CD4-positive, alpha-beta T cell treated with Interleukin-2 at 100 ng/mL for 4 hours (primary cell): ENCODE results near the gene POLN.
A peak's percentile ranks its signal among the peaks of the same experiment; 100 is the strongest.

ENCODE experiments used
- DNase-seq: peaks from one replicate; pipeline ENCODE4 v3.0.0-alpha.2; 2020; ENCODE audit warnings: low spot score

POLN gene

GRCh38 chr4:2241410-2242353, at the start of gene POLN, which contains the start of gene HAUS3:
TSS of gene POLN (minus strand) at chr4:2242121. CDS start at chr4:2229231, 12,890 bp downstream.
TSS of gene HAUS3 (minus strand) at chr4:2242121. CDS start at chr4:2240946, 1,175 bp downstream.
- peak; percentile 99 for DNase-seq

DNA sequence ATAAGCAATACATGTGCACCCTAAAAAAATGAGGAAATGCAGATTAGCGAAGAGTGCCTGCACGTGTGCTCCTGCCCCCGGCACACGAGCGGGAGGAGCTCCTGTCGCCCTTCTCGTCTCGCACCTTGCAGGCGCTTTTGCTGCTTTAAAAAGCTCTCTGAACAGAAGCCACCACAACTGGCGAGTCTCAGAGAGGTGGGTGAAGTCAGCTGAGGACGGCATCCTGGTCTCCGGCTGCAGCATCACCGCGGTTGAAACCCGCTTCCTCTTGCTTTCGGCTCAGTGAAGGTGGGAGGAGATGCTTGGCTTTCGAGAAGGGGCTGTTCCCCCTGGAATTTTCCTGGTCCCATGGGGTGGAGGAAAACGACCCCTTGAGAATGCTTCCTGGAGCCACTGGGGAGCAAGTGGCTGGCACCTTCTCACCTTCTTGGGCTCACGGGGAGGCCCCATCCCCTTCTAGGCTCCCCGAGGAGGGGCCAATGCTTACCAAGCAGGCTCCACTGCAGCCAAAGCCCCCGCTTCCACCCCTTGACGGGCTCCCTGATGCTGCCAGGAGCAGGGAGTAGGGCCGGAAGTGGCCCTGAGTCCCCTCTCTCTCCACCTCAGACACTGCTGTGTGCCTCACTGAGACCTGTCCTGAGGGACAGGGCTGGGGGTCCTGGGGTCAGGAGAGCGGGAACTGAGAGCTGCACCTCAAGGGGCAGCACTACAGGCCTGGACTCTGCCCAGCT, 49.2 kb upstream of the POLN start:
- peak; percentile 78 for DNase-seq

DNA sequence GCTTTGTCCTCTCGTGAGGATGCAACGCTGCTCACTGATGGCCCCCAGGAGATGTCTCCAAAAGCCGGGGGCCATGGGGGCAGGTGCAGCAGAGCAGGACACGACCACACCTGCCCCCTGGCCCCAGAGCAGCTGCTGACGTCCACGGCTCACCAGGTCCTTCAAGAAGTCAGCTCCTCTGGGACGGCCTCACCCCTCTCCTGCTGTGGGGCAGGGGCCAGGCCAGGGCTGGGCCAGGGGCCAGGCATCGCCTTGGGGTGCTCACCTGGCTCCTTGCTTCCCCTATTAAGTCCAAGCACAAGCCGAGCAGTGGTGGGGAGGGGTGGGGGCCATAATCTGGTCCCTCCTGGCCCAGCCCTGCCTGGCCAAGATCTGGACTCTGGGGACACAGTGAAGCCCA, 48.6 kb upstream of the POLN start:
- DNase-seq = no peak

DNA sequence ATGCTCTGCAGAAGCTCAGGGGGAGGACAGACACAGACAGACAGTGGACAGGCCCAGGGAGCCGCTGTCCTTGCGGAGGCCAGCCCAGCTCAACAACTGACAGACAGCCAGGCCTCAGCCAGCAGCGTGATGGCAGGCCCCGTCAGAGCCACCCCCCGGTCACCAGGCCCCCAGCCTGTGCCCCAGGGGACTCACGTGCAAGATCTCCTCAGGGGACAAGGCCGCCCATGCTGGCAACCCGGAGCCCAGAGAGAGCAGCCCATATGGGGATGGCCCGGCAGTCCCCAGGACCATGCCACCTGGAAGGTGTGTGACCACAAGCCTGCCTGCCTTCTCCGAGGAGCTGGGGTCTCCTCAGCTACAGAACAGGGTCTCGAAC, 48.0 kb upstream of the POLN start:
- DNase-seq = no peak

- no peak for DNase-seq
These were observed 47.5 kb upstream of the POLN start for GRCh38 chr4:2289311-2289954.

GRCh38 chr4:2288051-2288541, 46.2 kb upstream of the POLN start:
- no peak for DNase-seq

DNA sequence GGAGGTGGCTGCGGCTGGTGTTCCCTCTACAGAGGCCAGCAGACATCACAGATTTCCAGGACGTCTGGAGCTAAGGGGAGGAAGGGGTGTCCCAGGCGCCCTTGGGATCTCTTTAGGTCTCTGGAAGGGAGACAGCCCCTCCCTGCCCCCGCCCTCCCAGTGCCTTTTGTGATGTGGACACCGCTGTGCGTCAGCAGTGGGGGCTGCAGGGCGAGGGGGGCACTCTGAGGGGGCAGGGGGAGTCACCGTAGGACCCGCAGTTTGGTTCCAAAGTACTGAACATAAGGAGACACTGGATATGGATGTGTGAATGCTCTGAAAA, 45.6 kb upstream of the POLN start:
- DNase-seq = no peak

GRCh38 chr4:2286904-2287593, 45.1 kb upstream of the POLN start:
- DNase-seq = no peak

DNA sequence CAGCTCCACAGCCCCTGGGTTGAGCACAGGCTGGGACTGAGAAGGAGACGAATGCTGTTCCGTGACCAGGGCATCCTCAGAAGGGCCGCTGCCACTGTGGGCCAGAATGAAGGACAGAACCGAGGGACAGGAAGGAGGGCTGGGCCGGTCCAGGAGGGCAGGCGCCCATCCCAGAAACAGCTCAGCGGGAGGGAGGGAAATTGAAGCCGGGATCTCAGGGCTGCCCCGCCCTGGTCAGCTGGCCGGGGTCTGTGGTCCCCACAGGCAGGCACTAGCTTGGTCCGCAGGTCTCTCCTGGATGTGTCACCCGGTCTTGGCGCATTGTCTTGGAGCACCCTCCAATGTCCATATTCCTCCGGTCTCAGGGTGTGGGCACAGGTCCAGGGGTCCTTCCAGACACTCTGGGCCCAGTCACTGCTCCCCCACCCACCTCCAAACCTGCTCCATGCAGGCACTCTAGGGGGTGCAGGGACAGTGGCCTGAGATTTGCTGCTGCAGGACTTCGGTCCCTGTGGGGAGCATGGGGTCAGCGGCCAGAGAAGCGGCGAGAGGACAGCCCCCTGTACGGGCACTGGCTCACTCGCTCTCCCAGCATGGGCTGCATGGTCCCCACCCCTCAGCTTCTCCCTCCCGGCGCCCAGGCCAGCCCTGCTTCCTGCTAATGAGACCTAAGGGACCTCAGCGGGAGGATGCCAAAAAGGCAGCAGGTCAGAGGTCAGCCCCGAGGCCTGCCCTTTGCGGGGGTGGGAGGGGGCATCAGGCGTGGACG, 43.9 kb upstream of the POLN start:
- DNase-seq = no peak

- no peak for DNase-seq
These were observed 43.2 kb upstream of the POLN start for GRCh38 chr4:2284934-2285612.

GRCh38 chr4:2284161-2284933, 42.4 kb upstream of the POLN start:
- DNase-seq = no peak

- no peak for DNase-seq
These were observed 41.3 kb upstream of the POLN start for GRCh38 chr4:2283199-2283711.

GRCh38 chr4:2281575-2282343, 39.8 kb upstream of the POLN start:
- peak; percentile 89 for DNase-seq

GRCh38 chr4:2280531-2281300, 38.8 kb upstream of the POLN start:
- no peak for DNase-seq

DNA sequence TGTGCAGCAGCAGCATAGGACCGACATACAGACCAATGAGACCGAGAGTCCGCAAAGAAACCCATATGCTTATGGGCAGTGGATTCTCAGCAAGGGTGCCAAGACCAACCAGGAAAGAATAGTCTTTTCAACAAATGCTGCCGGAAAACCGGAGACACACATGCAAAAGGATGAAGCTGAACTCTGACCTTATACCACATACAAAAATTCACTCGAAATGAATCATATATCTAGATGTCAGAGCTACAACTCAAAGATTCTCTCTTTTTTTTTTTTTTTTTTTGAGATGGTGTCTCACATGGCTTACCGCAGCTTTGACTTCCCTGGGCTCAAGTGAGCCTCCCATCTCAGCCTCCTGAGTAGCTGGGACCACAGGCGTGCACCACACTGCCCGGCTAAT, 36.0 kb upstream of the POLN start:
- no peak for DNase-seq

DNA sequence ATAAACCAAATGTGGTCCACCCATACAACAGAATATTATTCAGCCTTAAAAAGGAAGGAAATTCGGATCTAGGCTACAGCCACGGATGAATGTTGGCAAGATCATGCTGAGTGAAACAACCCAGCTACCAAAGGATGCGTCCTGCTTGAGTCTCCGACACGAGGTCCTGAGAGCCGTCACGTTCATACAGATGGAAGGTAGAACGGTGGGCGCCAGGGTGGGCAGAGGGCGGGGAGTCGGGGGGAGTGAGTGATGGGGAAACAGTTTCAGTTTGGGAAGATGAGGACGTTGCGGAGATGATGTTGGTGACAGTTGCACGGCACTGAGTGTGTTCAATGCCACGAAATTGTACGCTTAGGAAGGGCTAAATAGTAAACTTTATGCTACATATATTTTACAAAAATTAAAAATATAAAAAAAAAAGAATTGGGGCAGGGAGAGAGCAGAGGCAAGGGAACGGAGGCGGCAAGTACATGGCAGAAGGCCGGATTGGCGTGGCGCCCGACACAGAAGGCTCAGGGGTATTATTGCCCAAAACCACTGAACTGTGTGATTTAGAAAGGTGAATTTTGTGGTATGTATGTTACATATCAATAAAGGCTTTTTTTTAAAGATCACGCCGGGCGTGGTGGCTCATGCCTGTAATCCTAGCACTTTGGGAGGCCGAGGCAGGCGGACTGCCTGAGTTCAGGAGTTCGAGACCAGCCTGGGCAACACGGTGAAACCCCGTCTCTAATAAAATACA, 34.8 kb upstream of the POLN start:
- no peak for DNase-seq

DNA sequence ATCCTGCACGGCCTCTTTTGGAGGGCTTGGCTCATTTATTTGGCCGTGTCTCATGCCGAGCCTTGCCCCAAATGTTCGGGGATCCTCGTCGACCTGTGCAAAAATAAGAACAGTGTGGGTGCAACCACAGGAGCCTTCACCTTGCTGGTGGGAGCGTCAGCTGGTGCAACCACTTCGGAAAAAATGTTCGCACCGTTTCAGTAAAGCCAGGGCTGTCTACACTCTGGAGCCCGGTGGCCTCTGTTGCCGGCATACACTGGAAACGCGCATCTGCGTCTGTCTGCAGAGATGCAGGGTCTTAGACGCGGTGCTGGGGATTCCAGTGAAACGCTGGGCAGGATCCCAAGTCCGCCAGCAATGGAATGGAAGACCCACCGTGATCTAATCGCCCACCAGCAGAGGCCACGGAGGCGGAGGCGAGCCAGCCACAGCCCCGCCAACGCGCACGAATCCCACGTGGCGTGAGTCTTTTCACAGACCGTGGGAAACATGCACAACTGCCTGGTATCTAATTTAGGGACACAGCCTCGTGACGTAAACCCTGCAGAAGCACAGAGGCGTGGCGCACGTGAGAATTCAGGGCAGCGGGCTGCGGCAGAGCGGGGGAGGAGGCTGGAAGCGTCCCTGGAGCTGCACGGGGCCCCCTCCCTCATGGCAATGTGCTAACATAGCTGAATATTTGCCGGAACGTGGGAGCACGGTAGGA, 33.8 kb upstream of the POLN start:
- no peak for DNase-seq
